NCI-H146 (cell line): ENCODE measurements around the gene DOK5.

ENCODE experiments used
- DNase-seq: peaks from one replicate; lab custom pipeline; 2025; lab: John Stamatoyannopoulos, UW

DOK5 gene

GRCh38 chr20:54618412-54618811 lies 143.0 kb downstream of the DOK5 start:
- DNase-seq = no peak

- no peak for DNase-seq
Measured at GRCh38 chr20:54619181-54619580, 143.8 kb downstream of the DOK5 start.

GRCh38 chr20:54619682-54620081 lies 144.3 kb downstream of the DOK5 start:
- DNase-seq = no peak

DNA sequence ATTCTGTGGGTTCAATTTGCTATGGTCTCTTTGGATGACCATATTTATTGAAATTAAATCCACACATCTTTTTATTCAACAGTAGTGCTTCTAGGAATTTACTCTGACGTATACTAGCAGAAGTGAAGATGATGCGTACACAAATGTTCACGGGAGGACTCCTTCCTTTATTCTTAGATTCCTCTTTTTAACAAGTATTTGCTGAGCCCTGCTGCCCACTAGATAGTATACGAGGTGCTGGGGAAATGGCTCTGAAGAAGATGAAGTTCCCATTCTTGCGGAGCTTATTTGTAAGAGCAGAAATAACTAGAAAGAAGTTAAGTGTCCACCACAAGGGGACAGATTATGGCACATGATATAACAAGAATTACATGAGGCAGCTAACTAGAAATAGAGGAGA lies 145.2 kb downstream of the DOK5 start:
- no peak for DNase-seq

DNA sequence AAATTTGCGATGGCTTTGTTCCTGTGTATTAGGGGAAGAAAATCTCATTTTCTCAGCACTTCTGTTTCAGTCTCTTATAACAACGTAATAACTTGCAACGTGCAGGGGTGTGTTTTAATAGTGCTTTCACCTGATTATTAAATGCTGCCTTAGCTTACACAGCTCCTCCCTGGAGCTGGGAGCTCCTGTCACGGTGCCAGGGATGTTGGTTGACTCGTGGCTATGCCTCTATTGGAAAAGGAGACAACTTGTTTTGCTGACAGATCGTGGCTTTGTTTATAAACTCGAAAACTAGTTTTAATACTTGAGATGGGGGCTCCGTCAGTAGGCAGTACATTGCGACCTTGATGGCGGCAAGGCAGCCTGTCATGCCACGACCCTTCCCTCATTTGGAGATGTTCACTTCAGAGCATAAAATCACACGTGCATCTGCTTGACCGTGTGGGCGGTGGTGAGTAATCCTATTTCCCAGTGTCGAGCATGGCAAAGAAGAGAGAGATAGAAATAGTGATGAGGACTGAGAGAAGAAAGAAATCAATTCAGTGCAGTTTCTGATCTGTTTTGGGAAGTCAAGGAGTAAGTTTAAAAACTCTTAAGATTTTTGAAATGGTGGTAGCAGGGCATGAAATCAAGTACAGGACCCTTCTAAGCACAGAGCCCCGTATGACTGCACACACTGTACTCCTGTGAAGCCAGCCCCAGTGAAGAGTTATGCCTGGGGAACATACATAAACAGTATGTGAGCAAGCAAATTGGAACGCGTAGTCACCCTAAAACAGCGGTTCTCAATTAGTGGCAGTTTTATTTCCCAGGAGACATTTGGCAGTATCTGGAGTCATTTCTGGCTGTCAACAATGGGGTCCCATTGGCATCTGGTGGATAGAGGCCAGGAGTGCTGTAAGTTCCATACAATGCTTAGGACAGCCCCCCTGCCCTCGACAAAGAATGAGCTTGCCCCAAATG lies 147.2 kb downstream of the DOK5 start:
- DNase-seq = no peak

- no peak for DNase-seq
Measured at GRCh38 chr20:54623991-54624569, 148.7 kb downstream of the DOK5 start.

GRCh38 chr20:54624706-54625390 lies 149.5 kb downstream of the DOK5 start:
- no peak for DNase-seq

DNA sequence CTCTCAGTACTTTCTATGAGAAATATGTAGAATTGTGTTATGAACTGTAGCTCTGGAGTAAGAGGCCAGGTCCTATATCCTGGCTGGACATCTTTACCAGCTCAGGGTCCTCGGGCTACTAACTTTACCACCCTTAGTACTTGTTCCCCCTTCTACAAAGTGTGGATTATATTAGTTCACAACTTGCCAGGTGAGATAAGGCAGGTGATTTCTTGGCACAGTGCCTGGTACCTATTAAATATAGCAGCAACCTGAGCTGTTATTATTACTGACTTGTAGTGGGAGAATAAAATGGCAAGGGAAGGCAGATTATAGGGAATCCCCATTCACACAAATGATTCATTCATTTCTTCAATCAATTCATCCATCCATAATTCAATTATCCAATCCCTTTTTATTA lies 150.1 kb downstream of the DOK5 start:
- DNase-seq = no peak

DNA sequence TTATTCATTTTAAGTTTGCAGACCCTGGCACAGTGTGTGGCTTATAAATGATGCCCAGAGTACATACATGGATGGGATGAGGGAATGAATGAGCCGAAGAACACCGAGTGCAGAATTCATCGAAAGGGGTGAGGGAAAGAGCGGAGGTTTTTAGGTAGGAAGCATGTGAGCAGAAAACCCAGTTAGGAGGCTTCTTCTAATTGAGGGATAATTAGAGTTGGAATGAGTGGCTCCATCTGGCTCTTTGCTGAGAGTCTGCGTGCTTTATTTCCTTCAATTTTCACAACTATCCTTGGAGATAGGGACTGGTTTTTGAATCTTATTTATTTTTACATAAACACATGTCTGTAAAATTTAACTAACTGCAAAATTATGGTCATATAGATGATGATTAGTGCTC lies 150.7 kb downstream of the DOK5 start:
- no peak for DNase-seq

DNA sequence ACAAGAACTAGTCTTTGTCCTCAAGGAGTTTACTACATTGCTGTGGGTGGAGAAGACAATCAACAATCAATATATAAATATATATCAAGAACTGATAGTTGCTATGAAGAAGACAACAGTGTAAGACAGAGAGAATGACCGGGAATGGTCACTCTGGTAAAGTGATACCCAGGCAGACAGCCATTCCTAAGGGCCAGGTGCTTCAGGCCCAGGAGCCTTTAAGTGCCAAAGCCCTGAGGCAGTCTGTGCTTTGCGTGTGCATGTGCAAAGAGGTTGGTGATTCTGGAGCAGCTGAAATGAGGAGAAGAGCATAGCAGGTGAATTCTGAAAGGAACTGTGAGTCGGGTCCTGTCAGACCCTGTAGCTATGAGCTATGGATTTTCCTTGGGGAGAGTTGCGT lies 154.2 kb downstream of the DOK5 start:
- no peak for DNase-seq

DNA sequence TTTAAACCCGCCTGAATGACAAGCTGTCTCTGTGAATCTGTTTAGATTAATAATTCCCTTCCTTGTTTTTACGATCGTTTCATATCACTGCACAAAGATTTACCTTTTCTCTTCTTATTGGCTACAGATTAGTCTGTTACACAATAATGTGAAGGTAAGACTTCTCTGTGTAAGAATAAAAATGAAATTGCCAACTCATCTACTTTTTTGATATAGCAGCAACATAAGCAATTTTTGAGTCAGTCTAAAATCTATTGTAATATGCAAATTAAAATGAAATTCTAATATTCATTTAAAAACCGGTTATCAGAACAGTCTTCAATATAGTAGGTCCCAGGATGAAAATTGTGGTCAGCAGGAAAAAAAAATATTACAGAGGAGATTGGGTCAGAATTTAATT lies 155.2 kb downstream of the DOK5 start:
- no peak for DNase-seq

GRCh38 chr20:54631059-54631458 lies 155.7 kb downstream of the DOK5 start:
- DNase-seq = no peak

DNA sequence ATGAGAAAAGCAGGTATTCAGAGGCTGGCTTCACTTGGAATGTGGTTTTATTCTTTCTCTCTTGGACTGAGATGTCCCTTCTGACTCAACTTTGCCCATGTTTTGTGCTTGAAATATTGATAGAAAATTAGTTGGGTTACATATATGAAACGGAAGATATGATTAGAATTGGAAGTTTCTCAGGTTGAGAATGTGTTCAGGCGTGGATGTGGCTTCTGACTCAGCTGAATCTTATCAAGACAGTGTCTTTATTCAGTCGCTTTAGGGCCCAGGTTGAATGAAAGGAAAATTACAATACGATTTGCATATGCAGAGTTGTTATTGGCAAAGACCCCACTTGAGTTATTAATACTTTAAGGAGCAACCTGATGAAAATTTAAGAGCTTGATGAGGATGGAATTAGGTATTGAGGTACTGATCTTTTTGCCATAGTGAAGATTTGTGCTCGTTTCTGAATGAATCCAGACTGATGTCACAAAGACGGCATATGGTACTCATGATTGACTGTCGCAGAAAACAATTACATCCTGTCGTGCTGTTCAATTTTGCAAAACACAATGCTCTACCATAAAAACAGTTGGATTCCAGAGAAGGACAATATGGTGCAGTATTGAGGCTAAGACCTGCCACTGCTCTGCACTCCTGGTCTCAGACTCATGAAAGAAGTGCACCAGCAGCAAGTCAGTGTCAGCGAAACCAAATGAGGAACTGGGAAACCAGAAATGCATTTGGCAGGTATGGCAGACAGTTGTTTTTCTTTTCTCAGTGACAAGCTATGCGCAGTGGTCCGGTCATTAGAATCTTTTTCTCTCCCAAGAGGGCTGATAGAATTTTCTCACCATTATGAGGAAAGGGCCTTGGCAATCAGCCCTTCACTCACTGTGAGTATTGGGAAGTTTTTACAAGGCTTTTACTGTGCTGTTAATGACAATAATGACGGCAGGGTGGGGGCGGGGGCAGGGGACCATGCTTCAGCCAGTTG lies 158.3 kb downstream of the DOK5 start:
- DNase-seq = no peak

DNA sequence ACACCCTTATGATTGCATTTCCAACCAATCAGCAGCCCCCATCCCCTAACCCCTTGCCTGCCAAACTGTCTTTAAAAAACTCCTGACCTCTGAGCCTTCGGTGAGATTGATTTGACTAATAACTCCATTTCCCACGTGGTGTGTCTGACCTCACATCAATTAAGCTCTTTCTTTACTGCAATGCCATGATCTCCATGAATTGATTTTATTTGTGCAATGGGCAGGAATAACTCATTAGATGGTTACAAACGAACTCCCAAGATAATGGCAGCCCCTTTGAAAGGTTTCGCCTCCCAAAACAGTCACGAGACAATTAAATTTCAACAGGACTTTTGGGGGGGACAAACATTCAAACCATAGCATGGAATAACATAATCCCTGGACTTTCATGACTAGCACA lies 161.2 kb downstream of the DOK5 start:
- no peak for DNase-seq

DNA sequence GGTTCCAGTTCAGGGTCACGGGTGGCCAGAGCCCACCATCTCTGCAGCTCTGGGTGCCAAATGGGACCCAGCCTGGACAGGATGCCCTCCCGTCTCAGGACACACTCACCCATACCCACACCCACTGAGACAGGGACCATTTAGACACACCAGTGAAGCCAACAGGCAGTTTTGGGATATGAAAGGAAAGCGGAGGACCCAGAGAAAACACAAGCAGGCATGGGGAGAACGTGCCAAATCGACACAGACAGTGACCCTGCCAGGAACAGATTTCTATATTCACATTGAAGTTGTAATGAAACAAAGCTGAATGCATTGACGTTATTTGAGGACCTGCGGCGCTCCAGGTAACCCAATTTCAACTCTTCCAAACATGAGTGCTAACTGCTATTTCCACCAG lies 164.5 kb downstream of the DOK5 start:
- no peak for DNase-seq

DNA sequence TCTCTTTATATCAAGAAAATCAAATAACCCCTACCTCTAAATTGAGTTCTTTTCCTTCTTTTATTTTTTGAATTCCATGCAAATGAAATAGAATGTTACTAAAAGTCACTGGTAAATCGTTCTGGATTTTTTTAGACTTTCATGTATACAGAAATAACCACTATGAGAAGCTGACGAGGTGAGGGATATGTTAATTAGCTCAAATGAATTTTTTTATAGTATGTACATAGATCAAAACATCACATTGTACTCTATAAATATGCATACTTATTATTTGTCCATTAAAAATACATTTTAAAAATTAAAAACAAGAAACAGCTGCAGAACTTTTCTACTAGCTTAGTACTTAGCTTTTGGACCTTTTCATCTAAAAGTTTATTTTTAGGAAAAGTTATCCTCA lies 165.4 kb downstream of the DOK5 start:
- no peak for DNase-seq

- no peak for DNase-seq
Measured at GRCh38 chr20:54642864-54643667, 167.7 kb downstream of the DOK5 start.

GRCh38 chr20:54643761-54644160 lies 168.4 kb downstream of the DOK5 start:
- peak; percentile 4 for DNase-seq

DNA sequence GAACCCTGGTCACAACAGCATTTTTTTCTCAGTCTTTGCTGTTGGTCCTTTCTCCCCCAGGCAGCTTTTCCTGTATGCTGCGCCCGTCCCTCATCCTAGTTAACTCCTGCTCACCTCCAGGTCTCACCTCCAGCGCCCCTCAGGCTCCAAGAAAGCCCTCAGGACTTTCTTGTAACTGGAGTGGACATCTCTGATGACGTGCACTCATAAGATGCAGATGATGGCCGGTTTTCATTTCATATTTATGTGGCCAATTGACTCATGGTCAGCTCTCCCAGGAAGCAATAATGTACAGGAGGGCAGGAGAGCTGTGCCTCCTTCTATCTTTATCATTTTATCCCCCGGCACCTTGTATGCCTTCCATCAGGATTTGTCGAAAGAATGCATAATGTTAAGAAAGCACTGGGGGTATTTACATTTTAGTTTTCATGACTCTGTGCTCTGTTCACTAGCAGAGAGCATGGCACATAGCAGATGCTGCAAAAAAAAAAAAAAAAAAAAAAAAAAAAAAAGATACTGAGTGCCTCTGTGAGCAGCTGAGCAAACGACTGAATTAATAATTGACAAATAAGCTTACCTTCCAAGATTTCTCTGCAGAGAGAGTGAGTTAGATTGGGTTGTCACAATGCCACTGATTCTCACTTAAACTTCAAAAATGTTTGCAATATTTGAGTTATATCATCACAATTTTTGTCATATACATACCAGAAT lies 170.2 kb downstream of the DOK5 start:
- DNase-seq = no peak

GRCh38 chr20:54646156-54646517 lies 170.7 kb downstream of the DOK5 start:
- no peak for DNase-seq
